Mucosa of descending colon (tissue), 3 donors: ENCODE measurements around the gene OR2AP1. TPM values are rescaled to one million over a fixed set of nuclear protein-coding genes. Genes with fewer than 3 reads are reported as not detected.
"Not testable (repeated sequence)": the region's sequence is repeated elsewhere in the genome, so short reads cannot be mapped to it uniquely, and the experiment has no call there.

Experiments
- ATAC-seq: fragments of 200-7000 bp; cut with Tn5 transposase; one replicate; pipeline ENCODE4 v1.9.1; 2020; ENCODE audit warnings: mild to moderate bottlenecking, moderate library complexity
- DNase-seq, 3 donors: peaks; one replicate each; pipeline ENCODE4 v3.0.0-alpha.2; 2020
- H3K36me3 ChIP-seq: fragments of 200-600 bp; one replicate; pipeline ENCODE4 v1.8.0; 2021; ENCODE audit warnings: low read depth, mild to moderate bottlenecking
- H3K4me1 ChIP-seq: fragments of 200-600 bp; one replicate; pipeline ENCODE4 v1.8.0; 2021; ENCODE audit warnings: low read depth, mild to moderate bottlenecking
- H3K4me3 ChIP-seq: fragments of 200-600 bp; one replicate; pipeline ENCODE4 v1.8.0; 2021; ENCODE audit warnings: mild to moderate bottlenecking
- H3K9me3 ChIP-seq: fragments of 200-600 bp; one replicate; pipeline ENCODE4 v1.8.0; 2021; ENCODE audit warnings: mild to moderate bottlenecking
- intact Hi-C, 2 donors: fragments of 100-400 bp; cut with DNase I in 1 of 2; cut with micrococcal nuclease in 1 of 2; formaldehyde crosslinking; loops; one replicate each; pipeline versions ENCODE4 v1.11.0 to v1.11.1; 2022; cut with DNase I, micrococcal nuclease
- total RNA-seq, 3 donors: library from RNA; stranded (reverse); fragmentation: NEBNext Ultra II Directional in 2 of 3; extraction: Animal tissue kit (Norgen Biotek cat#: 25700) in 2 of 3; gene quantifications; one replicate each; pipeline versions ENCODE4 v1.2.1 to v1.2.4, GENCODE V29; 2021 to 2023
- TF ChIP-seq, protein P1 (sequence below): fragments of 200-600 bp; IDR thresholded peaks from one replicate; pipeline ENCODE4 v1.8.0; 2022; ENCODE audit warnings: antibody characterized with exemption, mild to moderate bottlenecking
- donor health status: DM: no; HTN: no; CAD: no; lungs with moderate emphysema.
- donor health status: DM: no; HTN: no; CAD: no.
- donor health status: DM: no; HTN: yes; CAD: no.

Gene OR2AP1
- total RNA-seq, 3 donors from 2014 or later, result not detected

DNA sequence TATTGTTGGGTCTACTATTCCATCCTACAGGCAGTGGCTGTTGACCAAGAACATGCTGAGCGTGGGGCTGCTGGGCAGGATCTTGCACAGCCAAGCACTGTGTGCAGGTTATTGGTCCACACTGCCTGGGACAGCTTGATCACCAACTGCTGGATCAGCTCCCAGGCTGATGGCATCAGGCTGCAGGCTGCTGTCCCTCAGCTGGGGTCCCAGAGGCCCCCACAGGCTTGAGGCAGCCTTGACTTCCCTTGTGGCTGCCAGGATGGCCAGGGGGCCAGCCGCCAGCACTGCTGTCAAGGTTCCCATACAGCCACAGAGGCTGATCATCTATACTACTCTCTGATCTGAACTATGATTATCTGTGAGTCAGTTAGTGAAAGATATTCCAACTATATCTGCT, 9.8 kb downstream of the OR2AP1 start:
- Histone ChIP-seq H3K4me1 (no peaks in the 10 kb centered on the region), H3K4me3 (no peak overlapping the region), H3K36me3 (no peaks in the 10 kb centered on the region), H3K9me3 (no peaks in the 10 kb centered on the region)
- intact Hi-C loops, result no loop called here
- no peak for ATAC-seq
- DNase-seq, result peak in 1 of 3 donors; percentile 13
- TF ChIP-seq, protein P1, sequence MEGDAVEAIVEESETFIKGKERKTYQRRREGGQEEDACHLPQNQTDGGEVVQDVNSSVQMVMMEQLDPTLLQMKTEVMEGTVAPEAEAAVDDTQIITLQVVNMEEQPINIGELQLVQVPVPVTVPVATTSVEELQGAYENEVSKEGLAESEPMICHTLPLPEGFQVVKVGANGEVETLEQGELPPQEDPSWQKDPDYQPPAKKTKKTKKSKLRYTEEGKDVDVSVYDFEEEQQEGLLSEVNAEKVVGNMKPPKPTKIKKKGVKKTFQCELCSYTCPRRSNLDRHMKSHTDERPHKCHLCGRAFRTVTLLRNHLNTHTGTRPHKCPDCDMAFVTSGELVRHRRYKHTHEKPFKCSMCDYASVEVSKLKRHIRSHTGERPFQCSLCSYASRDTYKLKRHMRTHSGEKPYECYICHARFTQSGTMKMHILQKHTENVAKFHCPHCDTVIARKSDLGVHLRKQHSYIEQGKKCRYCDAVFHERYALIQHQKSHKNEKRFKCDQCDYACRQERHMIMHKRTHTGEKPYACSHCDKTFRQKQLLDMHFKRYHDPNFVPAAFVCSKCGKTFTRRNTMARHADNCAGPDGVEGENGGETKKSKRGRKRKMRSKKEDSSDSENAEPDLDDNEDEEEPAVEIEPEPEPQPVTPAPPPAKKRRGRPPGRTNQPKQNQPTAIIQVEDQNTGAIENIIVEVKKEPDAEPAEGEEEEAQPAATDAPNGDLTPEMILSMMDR, result no peak

DNA sequence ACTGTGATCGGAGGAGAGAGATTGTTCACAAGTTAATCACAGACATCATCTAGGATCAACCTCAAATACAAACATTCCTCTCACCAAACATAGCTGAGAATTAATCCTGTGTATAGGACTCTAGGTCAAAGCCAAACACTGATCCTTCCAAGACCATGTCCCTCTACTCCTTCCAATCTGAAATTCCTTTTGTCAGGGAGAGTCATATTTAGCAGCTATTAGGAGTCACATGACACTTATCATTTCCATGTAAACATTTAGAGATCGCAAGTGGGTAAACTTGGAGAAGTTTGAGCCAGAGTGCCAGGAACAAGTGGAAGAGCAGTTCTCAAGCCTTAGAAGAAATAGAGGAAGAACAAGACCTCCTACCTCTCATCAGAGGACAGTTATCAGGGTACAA, 13.5 kb downstream of the OR2AP1 start:
- Histone ChIP-seq H3K4me3 (no peak overlapping the region), H3K36me3 (no peaks in the 10 kb centered on the region), H3K4me1 (no peaks in the 10 kb centered on the region), H3K9me3 (no peaks in the 10 kb centered on the region)
- no peak for ATAC-seq
- no peak for DNase-seq
- TF ChIP-seq, protein P1, result no peak
- intact Hi-C loops, result no loop called here

DNA sequence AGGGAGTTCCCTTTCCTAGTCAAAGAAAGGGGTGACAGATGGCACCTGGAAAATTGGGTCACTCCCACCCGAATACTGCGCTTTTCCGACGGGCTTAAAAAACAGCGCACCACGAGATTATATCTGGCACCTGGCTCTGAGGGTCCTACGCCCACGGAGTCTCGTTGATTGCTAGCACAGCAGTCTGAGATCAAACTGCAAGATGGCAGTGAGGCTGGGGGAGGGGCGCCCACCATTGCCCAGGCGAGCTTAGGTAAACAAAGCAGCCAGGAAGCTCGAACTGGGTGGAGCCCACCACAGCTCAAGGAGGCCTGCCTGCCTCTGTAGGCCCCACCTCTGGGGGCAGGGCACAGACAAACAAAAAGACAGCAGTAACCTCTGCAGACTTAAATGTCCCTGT, 17.9 kb downstream of the OR2AP1 start:
- H3K4me1 ChIP-seq, H3K4me3 ChIP-seq, H3K36me3 ChIP-seq, DNase-seq, intact Hi-C loops, H3K9me3 ChIP-seq, ATAC-seq: not testable (repeated sequence)

DNA sequence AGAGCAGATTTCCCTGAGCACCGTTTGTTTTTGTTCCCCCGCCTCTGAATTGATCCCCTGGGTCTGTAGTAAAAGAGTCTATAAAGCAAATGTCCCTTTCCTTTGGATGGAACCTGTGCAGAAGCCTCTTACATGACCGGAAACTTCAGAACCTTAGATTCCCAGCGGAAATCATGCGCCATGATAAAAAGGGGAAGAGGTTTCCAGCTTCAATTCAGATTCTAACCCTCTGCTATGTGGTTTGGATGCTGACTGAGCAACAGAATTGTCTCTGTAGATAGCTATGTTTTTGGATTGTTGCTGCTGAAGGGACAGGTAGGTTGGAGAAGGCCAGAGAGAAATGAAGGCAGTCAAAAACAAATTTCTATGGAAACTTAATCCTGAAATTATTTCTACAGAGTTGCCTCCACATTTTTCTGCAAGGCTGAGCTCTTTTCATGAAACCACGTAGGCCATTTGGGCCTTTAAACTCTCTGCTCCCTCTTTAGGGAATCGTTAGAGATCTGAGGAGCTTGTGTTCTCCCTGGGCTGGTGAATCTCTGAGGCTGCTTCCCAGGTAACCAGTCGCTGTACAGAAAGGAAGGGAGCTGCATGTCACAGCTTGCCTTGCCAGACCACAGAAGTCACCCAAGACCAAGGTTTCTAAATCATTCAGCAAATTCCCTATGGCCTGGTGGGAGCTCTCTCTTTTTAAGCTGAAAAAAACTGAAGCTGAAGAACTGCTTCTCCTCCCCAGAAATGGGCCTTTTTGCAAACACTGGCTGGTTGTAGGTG, 35.7 kb downstream of the OR2AP1 start:
- DNase-seq, result no peak
- no peak for ATAC-seq
- H3K4me3 ChIP-seq, result no peak overlapping the region
- intact Hi-C loops, result no loop called here
- no peaks in the 10 kb centered on the region for H3K9me3 ChIP-seq
- no peaks in the 10 kb centered on the region for H3K4me1 ChIP-seq
- TF ChIP-seq, protein P1, result no peak
- no peaks in the 10 kb centered on the region for H3K36me3 ChIP-seq

DNA sequence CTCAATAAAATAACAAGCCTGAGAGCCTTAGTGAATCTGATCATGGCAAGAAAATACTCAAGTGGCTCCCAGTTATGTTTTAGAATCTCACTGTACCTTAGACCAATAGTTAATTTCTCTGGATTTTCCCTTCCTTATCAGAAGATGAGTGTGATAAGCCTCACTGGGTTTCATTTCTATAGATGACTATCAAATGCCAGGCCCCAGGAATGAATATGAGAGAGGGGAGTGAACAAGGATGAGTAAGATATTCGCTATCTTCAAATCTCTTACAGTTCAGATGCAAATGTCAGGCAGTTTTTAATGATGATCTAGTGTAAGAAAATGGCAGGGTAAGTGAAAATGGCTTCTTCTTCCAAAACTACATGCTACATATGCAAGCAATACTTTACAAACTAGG, 38.3 kb downstream of the OR2AP1 start:
- DNase-seq, result no peak
- Histone ChIP-seq H3K4me1 (no peaks in the 10 kb centered on the region), H3K9me3 (no peaks in the 10 kb centered on the region), H3K36me3 (no peaks in the 10 kb centered on the region), H3K4me3 (no peak overlapping the region)
- no peak for ATAC-seq
- intact Hi-C loops, result no loop called here
- TF ChIP-seq, protein P1, result no peak

DNA sequence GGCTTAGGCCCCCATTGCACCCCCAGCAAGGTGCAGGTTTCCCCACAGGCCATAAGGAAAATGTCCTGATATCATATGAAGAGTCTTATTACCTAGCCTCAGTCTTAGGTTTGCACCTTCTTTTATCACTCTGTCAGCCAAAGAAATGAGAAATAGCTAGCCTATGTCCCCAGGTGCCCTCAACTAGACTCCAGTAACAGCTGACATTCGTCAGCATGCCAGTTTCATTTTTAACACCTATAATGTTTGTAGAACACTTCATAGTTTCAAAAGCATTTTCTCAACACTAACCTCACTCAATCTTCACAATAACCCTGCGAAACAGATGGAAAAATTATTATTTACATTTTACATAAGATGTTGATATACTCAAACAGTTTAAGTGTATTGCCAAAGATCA, 40.4 kb downstream of the OR2AP1 start:
- ATAC-seq, result no peak

More for the DNA sequence above, 40.4 kb downstream of the OR2AP1 start:
- intact Hi-C loops, result no loop called here
- TF ChIP-seq, protein P1, result no peak
- Histone ChIP-seq H3K9me3 (peaks cover 7% of the 10 kb centered on the region), H3K4me3 (no peak overlapping the region), H3K36me3 (no peaks in the 10 kb centered on the region), H3K4me1 (no peaks in the 10 kb centered on the region)
- no peak for DNase-seq
